SJSA1 (cell line): ENCODE data around the gene HDHD5. TPM values are rescaled to one million over a fixed set of nuclear protein-coding genes. Genes with fewer than 3 reads are reported as not detected.
"Not testable (repeated sequence)": the region's sequence is repeated elsewhere in the genome, so short reads cannot be mapped to it uniquely, and the experiment has no call there.

Experiments
- DNase-seq, 2 experiments: peaks; one replicate each; pipeline ENCODE4 v3.0.0-alpha.2; 2015 to 2020; ENCODE audit warnings: low spot score in 2 of 2, low read depth in 1 of 2
- H3K27ac ChIP-seq: fragments of 250-450 bp; sonication (Bioruptor Pico); 2 replicates; pipeline ENCODE4 v1.5.1; 2020; ENCODE audit warnings: mild to moderate bottlenecking, moderate library complexity
- H3K27me3 ChIP-seq: fragments of 250-450 bp; sonication (Bioruptor Pico); replicated peaks from 2 replicates; pipeline ENCODE4 v1.5.1; 2020; ENCODE audit warnings: mild to moderate bottlenecking, moderate library complexity
- H3K36me3 ChIP-seq: fragments of 250-450 bp; sonication (Bioruptor Pico); 2 replicates; pipeline ENCODE4 v1.5.1; 2020; ENCODE audit warnings: mild to moderate bottlenecking
- H3K4me1 ChIP-seq: fragments of 250-450 bp; sonication (Bioruptor Pico); replicated peaks from 2 replicates; pipeline ENCODE4 v1.6.1; 2021; ENCODE audit warnings: mild to moderate bottlenecking
- H3K4me3 ChIP-seq: fragments of 250-450 bp; sonication (Bioruptor Pico); 2 replicates; pipeline ENCODE4 v1.5.1; 2020; ENCODE audit warnings: mild to moderate bottlenecking
- H3K9me3 ChIP-seq: fragments of 250-450 bp; sonication (Bioruptor Pico); replicated peaks from 2 replicates; pipeline ENCODE4 v1.5.1; 2020; ENCODE audit warnings: mild to moderate bottlenecking
- total RNA-seq: library from RNA; depleted of rRNA; stranded (reverse); fragments of >200 nt; shearing (Covaris generic); gene quantifications from 2 replicates; pipeline ENCODE4 v1.2.3, GENCODE V29; 2014

HDHD5 gene
- total RNA-seq, 1 experiment from 2014 or later: 31.1 TPM

- Histone ChIP-seq H3K36me3 (no peaks in the 10 kb centered on the region), H3K27ac (peak overlapping the region; percentile 74), H3K4me1 (peaks cover 6% of the 10 kb centered on the region), H3K9me3 (no peaks in the 10 kb centered on the region), H3K4me3 (peak overlapping the region; percentile 80), H3K27me3 (no peaks in the 10 kb centered on the region)
- peak; percentile 93 for DNase-seq
Measured at GRCh38 chr22:17171153-17172028, 12.3 kb upstream of the HDHD5 start.

GRCh38 chr22:17167486-17167885, 8.4 kb upstream of the HDHD5 start:
- DNase-seq: no peak
- Histone ChIP-seq H3K27ac (no peak overlapping the region), H3K4me1 (peaks cover 6% of the 10 kb centered on the region), H3K9me3 (no peaks in the 10 kb centered on the region), H3K36me3 (no peaks in the 10 kb centered on the region), H3K27me3 (no peaks in the 10 kb centered on the region), H3K4me3 (no peak overlapping the region)

- no peaks in the 10 kb centered on the region for H3K27me3 ChIP-seq
- H3K4me3 ChIP-seq: no peak overlapping the region
- DNase-seq: no peak
- H3K27ac ChIP-seq: no peak overlapping the region
- no peaks in the 10 kb centered on the region for H3K36me3 ChIP-seq
- H3K9me3 ChIP-seq: 0 out of 2 replicates have a peak, but pooled peaks cover 4% of the 10 kb centered on the region
- H3K4me1 ChIP-seq: peaks cover 3% of the 10 kb centered on the region
Measured at GRCh38 chr22:17164392-17165024, 5.4 kb upstream of the HDHD5 start.

- Histone ChIP-seq H3K27ac (no peak overlapping the region), H3K4me3 (no peak overlapping the region), H3K27me3 (no peaks in the 10 kb centered on the region), H3K4me1 (peaks cover 19% of the 10 kb centered on the region), H3K36me3 (no peaks in the 10 kb centered on the region), H3K9me3 (0 out of 2 replicates have a peak, but pooled peaks cover 8% of the 10 kb centered on the region)
- no peak for DNase-seq
Measured at GRCh38 chr22:17162731-17163130, 3.7 kb upstream of the HDHD5 start.

- H3K4me3 ChIP-seq: no peak overlapping the region
- no peak for DNase-seq
- H3K9me3 ChIP-seq: 0 out of 2 replicates have a peak, but pooled peaks cover 8% of the 10 kb centered on the region
- H3K27ac ChIP-seq: no peak overlapping the region
- H3K4me1 ChIP-seq: peaks cover 19% of the 10 kb centered on the region
- no peaks in the 10 kb centered on the region for H3K36me3 ChIP-seq
- H3K27me3 ChIP-seq: no peaks in the 10 kb centered on the region
Measured at GRCh38 chr22:17161991-17162390, 2.9 kb upstream of the HDHD5 start.

GRCh38 chr22:17159504-17159951, 451 bp upstream of the HDHD5 start:
- H3K4me1 ChIP-seq: peaks cover 19% of the 10 kb centered on the region
- peak overlapping the region; percentile 65 for H3K4me3 ChIP-seq
- no peaks in the 10 kb centered on the region for H3K27me3 ChIP-seq
- H3K27ac ChIP-seq: peak overlapping the region; percentile 24; the same call in 1 of the 2 replicates
- H3K9me3 ChIP-seq: 0 out of 2 replicates have a peak, but pooled peaks cover 8% of the 10 kb centered on the region
- DNase-seq: no peak
- no peaks in the 10 kb centered on the region for H3K36me3 ChIP-seq

GRCh38 chr22:17158176-17158567, 905 bp downstream of the HDHD5 start:
- peaks cover 19% of the 10 kb centered on the region for H3K4me1 ChIP-seq
- 0 out of 2 replicates have a peak overlapping the region, but pooled peaks have one; percentile 2 for H3K27ac ChIP-seq
- H3K36me3 ChIP-seq: no peaks in the 10 kb centered on the region
- DNase-seq: no peak
- H3K4me3 ChIP-seq: peak overlapping the region; percentile 65
- H3K9me3 ChIP-seq: 0 out of 2 replicates have a peak, but pooled peaks cover 8% of the 10 kb centered on the region
- no peaks in the 10 kb centered on the region for H3K27me3 ChIP-seq

GRCh38 chr22:17157714-17158113, 1.4 kb downstream of the HDHD5 start:
- H3K4me1 ChIP-seq: peaks cover 19% of the 10 kb centered on the region
- no peaks in the 10 kb centered on the region for H3K27me3 ChIP-seq
- no peaks in the 10 kb centered on the region for H3K36me3 ChIP-seq
- H3K27ac ChIP-seq: no peak overlapping the region
- no peak overlapping the region for H3K4me3 ChIP-seq
- DNase-seq: no peak
- 0 out of 2 replicates have a peak, but pooled peaks cover 8% of the 10 kb centered on the region for H3K9me3 ChIP-seq

GRCh38 chr22:17155941-17156340, 3.1 kb downstream of the HDHD5 start:
- 0 out of 2 replicates have a peak, but pooled peaks cover 8% of the 10 kb centered on the region for H3K9me3 ChIP-seq
- no peak overlapping the region for H3K4me3 ChIP-seq
- no peak for DNase-seq
- H3K27ac ChIP-seq: no peak overlapping the region
- peaks cover 19% of the 10 kb centered on the region for H3K4me1 ChIP-seq
- H3K36me3 ChIP-seq: no peaks in the 10 kb centered on the region
- no peaks in the 10 kb centered on the region for H3K27me3 ChIP-seq

GRCh38 chr22:17152971-17153370, 6.1 kb downstream of the HDHD5 start:
- no peaks in the 10 kb centered on the region for H3K36me3 ChIP-seq
- no peak overlapping the region for H3K4me3 ChIP-seq
- no peaks in the 10 kb centered on the region for H3K27me3 ChIP-seq
- no peaks in the 10 kb centered on the region for H3K9me3 ChIP-seq
- H3K4me1 ChIP-seq: peaks cover 3% of the 10 kb centered on the region
- DNase-seq: no peak
- H3K27ac ChIP-seq: no peak overlapping the region

- Histone ChIP-seq H3K27me3 (no peaks in the 10 kb centered on the region), H3K27ac (no peak overlapping the region), H3K9me3 (no peaks in the 10 kb centered on the region), H3K4me1 (no peaks in the 10 kb centered on the region), H3K4me3 (no peak overlapping the region), H3K36me3 (no peaks in the 10 kb centered on the region)
- DNase-seq: no peak
Measured at GRCh38 chr22:17152340-17152739, 6.7 kb downstream of the HDHD5 start.

GRCh38 chr22:17149076-17149815, 9.8 kb downstream of the HDHD5 start:
- Histone ChIP-seq H3K9me3 (no peaks in the 10 kb centered on the region), H3K4me1 (no peaks in the 10 kb centered on the region), H3K27me3 (no peaks in the 10 kb centered on the region), H3K27ac (no peak overlapping the region), H3K4me3 (no peak overlapping the region), H3K36me3 (no peaks in the 10 kb centered on the region)
- no peak for DNase-seq

- not testable (repeated sequence) for H3K4me3 ChIP-seq, H3K27ac ChIP-seq, H3K4me1 ChIP-seq, H3K9me3 ChIP-seq, H3K36me3 ChIP-seq, H3K27me3 ChIP-seq, DNase-seq
Measured at GRCh38 chr22:17147458-17147857, 11.6 kb downstream of the HDHD5 start.
